Muscle of leg (tissue), 11 donors: ENCODE measurements around the gene SLC29A3. TPM values are rescaled to one million over a fixed set of nuclear protein-coding genes. Genes with fewer than 3 reads are reported as not detected.

Source experiments
- DNase-seq: peaks from one replicate; pipeline ENCODE4 v3.0.0; 2013
- H3K27ac ChIP-seq: one replicate; pipeline ENCODE4 v1.5.1; 2013; ENCODE audit warnings: mild to moderate bottlenecking, low read length, control low read depth
- H3K27me3 ChIP-seq: one replicate; pipeline ENCODE4 v1.6.1; 2013; ENCODE audit warnings: low read length; ENCODE audit not compliant: control insufficient read depth, insufficient read depth
- H3K36me3 ChIP-seq: one replicate; pipeline ENCODE4 v1.6.1; 2013; ENCODE audit warnings: low read length; ENCODE audit not compliant: control insufficient read depth, insufficient read depth
- H3K4me1 ChIP-seq: one replicate; pipeline ENCODE4 v1.6.1; 2013; ENCODE audit warnings: low read length; ENCODE audit not compliant: control insufficient read depth, insufficient read depth
- H3K4me3 ChIP-seq: one replicate; pipeline ENCODE4 v1.5.1; 2013; ENCODE audit warnings: low read length, control low read depth
- H3K9me3 ChIP-seq: replicated peaks from 2 replicates; pipeline ENCODE4 v1.6.1; 2013; ENCODE audit warnings: low read depth, low read length; ENCODE audit not compliant: control insufficient read depth
- WGBS: methylation state at CpG from one replicate; pipeline ENCODE4 v1.1.5; 2013; ENCODE audit warnings: missing lambda C conversion rate; ENCODE audit not compliant: insufficient coverage; 5-methylcytosine and 5-hydroxymethylcytosine counted together
- polyA plus RNA-seq, 8 donors: library from polyadenylated mRNA; unstranded; fragments of 120-200 nt; gene quantifications; one replicate each; pipeline versions ENCODE4 v1.2.1 to v1.2.3, GENCODE V29; 2013; ENCODE audit warnings: inconsistent platforms in 1 of 8, low replicate concordance in 1 of 8; ENCODE audit not compliant: insufficient read length in 8 of 8, insufficient read depth in 1 of 8
- total RNA-seq: library from RNA; stranded (reverse); fragments of 120-200 nt; gene quantifications from one replicate; pipeline ENCODE4 v1.2.4, GENCODE V29; 2013

SLC29A3 gene
- total and polyA plus RNA-seq, 9 donors: 1.7 to 5.4 (median 3.8) TPM

DNA sequence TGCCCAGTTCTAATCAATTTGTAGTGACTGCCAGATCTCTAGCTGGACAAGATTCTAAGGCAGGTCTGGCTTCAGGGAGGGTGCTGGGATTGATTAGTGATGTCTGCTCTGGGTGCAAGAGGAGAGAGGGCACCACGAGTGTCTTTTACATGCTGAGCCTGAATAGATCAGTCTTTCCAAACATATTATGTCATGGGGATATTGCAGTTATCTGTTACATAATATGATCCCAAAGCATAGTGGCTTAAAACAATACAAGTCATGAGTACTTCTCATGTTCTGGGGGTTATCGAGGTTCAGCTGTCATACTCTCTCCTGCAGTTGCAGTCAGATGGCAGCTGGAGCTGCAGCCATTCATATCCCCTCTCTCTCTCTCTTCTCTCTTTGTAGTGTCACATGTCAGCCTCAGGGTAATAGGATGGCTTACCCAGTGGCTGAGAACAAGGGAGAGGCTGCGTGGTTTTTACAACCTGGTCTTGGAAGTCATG lies 26.0 kb downstream of the SLC29A3 start:
- Histone ChIP-seq H3K27me3 (no peaks in the 10 kb centered on the region), H3K36me3 (peaks cover 2% of the 10 kb centered on the region), H3K4me3 (no peak overlapping the region), H3K9me3 (no peaks in the 10 kb centered on the region), H3K27ac (no peak overlapping the region), H3K4me1 (peaks cover 43% of the 10 kb centered on the region)
- peak; percentile 44 for DNase-seq
- 50% methylated on average over 1 of the region's 3 CpGs for WGBS

DNA sequence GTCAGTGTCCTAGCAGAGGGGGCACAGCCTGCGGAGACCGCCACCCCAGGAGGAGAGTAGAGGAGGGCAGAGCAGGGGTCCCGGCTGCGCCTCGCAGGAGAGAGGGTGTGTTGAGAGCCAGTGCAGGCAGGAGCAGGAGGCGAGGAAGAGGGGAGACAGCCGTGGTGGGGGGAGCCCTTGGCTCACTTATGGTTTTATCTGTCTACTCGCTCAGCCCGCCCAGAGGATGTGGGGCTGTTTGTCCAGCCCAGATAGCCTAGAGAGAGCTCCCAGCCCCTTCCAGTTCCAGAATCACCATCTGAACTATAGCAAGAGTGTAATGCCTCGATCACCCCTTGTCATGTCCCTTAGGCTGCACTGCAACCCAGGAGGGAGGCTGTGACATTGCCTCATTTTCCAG lies 26.6 kb downstream of the SLC29A3 start:
- 80% methylated on average over 9 of the region's 10 CpGs for WGBS

DNA sequence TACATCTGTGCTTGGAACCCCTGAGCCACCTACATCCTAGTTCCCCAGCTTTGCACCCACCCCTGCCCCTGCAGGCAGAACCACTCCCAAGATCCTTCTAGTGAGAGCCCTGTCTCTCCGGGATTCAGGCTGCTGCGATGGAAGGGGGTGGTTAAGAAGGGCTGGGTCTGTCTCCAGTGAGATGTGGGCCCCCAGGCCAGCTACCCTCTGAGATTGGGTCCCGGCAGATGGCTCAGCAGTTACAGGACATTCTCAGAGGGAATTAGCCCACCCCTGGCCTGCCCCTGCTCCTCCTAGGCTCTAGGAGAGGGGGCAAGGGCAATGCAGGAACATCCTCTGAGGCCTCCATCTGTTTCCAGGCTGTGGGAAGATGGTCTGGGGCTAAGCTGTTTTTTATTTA lies 27.7 kb downstream of the SLC29A3 start:
- Histone ChIP-seq H3K4me1 (peaks cover 41% of the 10 kb centered on the region), H3K36me3 (no peaks in the 10 kb centered on the region), H3K27me3 (no peaks in the 10 kb centered on the region), H3K27ac (no peak overlapping the region), H3K4me3 (no peak overlapping the region), H3K9me3 (no peaks in the 10 kb centered on the region)
- DNase-seq: no peak
- no CpG with 5 or more reads among the region's 3 CpGs for WGBS

More for the DNA sequence above, 26.6 kb downstream of the SLC29A3 start:
- H3K4me1 ChIP-seq: peaks cover 43% of the 10 kb centered on the region
- H3K9me3 ChIP-seq: no peaks in the 10 kb centered on the region
- no peaks in the 10 kb centered on the region for H3K36me3 ChIP-seq
- H3K27ac ChIP-seq: peak overlapping the region; percentile 29
- H3K4me3 ChIP-seq: no peak overlapping the region
- no peaks in the 10 kb centered on the region for H3K27me3 ChIP-seq
- DNase-seq: no peak

GRCh38 chr10:71347587-71348395 lies 28.7 kb downstream of the SLC29A3 start:
- WGBS: 62% methylated on average over 10 of the region's 14 CpGs
- peaks cover 35% of the 10 kb centered on the region for H3K4me1 ChIP-seq
- H3K36me3 ChIP-seq: no peaks in the 10 kb centered on the region
- H3K4me3 ChIP-seq: no peak overlapping the region
- no peak for DNase-seq
- no peak overlapping the region for H3K27ac ChIP-seq
- H3K27me3 ChIP-seq: no peaks in the 10 kb centered on the region
- H3K9me3 ChIP-seq: no peaks in the 10 kb centered on the region

GRCh38 chr10:71348850-71349249 lies 29.8 kb downstream of the SLC29A3 start:
- Histone ChIP-seq H3K4me1 (peaks cover 24% of the 10 kb centered on the region), H3K27me3 (no peaks in the 10 kb centered on the region), H3K36me3 (no peaks in the 10 kb centered on the region), H3K4me3 (no peak overlapping the region), H3K27ac (no peak overlapping the region), H3K9me3 (no peaks in the 10 kb centered on the region)
- no peak for DNase-seq
- WGBS: 100% methylated on average over 1 of the region's 1 CpG

DNA sequence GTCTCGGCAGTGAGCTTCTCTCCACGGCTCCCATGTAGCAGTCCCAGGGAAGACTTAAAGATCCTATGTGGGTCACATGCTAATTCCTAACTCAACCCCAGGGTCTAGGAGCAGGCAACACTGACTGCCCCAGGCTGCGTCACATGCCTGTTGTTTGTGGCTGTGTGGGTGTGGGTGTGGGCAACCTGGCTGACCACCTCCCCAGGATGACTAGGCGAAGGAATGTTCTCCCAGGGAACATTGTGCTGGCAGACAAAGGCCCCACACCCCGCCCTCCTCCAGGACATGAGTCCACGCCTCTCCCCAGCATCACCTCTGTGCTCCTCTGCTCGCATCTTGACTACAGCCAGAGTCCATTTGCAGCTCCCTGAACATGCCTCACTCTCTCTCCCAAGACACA lies 30.3 kb downstream of the SLC29A3 start:
- no peaks in the 10 kb centered on the region for H3K27me3 ChIP-seq
- WGBS: 87% methylated on average over 6 of the region's 7 CpGs
- no peaks in the 10 kb centered on the region for H3K9me3 ChIP-seq
- no peak for DNase-seq
- H3K36me3 ChIP-seq: no peaks in the 10 kb centered on the region
- no peak overlapping the region for H3K4me3 ChIP-seq
- H3K27ac ChIP-seq: no peak overlapping the region
- peaks cover 18% of the 10 kb centered on the region for H3K4me1 ChIP-seq

DNA sequence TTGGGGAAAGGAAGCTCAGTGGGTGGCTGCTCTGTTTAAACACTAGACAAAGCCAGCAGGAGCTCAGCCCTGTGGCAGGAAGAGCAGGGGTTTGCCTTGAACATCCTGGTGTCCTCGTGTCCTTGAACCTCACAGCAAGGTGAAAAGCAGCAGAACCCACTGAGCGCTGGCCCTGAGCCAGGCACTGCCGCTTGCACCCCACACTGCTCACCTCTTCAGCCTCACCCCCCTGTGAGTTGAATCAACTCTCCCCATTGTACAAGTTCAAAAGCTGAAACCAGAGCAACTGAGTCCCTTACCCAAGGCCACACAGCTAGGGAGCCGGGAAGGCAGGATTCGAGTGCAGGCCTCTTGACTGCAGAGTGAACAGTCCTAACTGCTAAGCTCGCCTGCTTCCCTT lies 32.0 kb downstream of the SLC29A3 start:
- 92% methylated on average over 6 of the region's 6 CpGs for WGBS
- H3K27ac ChIP-seq: no peak overlapping the region
- no peaks in the 10 kb centered on the region for H3K9me3 ChIP-seq
- peaks cover 6% of the 10 kb centered on the region for H3K4me1 ChIP-seq
- no peaks in the 10 kb centered on the region for H3K27me3 ChIP-seq
- H3K4me3 ChIP-seq: no peak overlapping the region
- no peaks in the 10 kb centered on the region for H3K36me3 ChIP-seq
- no peak for DNase-seq

- WGBS: 92% methylated on average over 11 of the region's 14 CpGs
- no peaks in the 10 kb centered on the region for H3K9me3 ChIP-seq
- H3K4me1 ChIP-seq: peaks cover 6% of the 10 kb centered on the region
- peaks cover 3% of the 10 kb centered on the region for H3K36me3 ChIP-seq
- H3K27me3 ChIP-seq: no peaks in the 10 kb centered on the region
- H3K4me3 ChIP-seq: no peak overlapping the region
- H3K27ac ChIP-seq: no peak overlapping the region
- DNase-seq: no peak
Measured at GRCh38 chr10:71351628-71352319, 32.7 kb downstream of the SLC29A3 start.

GRCh38 chr10:71353639-71354038 lies 34.6 kb downstream of the SLC29A3 start:
- DNase-seq: no peak
- no peak overlapping the region for H3K27ac ChIP-seq
- H3K27me3 ChIP-seq: no peaks in the 10 kb centered on the region
- H3K4me3 ChIP-seq: no peak overlapping the region
- WGBS: 64% methylated on average over 4 of the region's 9 CpGs
- H3K36me3 ChIP-seq: peaks cover 6% of the 10 kb centered on the region
- H3K9me3 ChIP-seq: no peaks in the 10 kb centered on the region
- H3K4me1 ChIP-seq: peaks cover 10% of the 10 kb centered on the region

DNA sequence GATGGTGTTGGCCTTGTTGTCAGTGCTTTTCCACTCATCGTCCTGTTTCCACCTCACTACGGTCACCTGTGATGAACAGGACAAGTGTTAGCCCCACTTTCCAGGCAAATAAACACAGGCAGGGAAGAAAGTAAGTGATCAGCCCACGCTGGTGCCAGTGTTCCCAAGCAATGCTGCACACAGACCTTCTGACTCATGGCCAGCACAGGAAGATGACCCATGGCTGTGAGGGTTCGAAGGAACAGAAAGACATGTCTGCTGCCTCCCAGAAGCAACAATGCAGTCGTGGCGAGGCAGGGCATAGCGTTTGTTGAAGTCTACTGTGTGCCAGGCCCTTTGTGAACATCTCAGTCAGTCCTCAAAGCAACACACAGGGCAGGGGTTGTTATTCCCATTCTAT lies 35.7 kb downstream of the SLC29A3 start:
- H3K4me1 ChIP-seq: peaks cover 12% of the 10 kb centered on the region
- no peaks in the 10 kb centered on the region for H3K9me3 ChIP-seq
- no peak overlapping the region for H3K27ac ChIP-seq
- no peak for DNase-seq
- H3K27me3 ChIP-seq: no peaks in the 10 kb centered on the region
- H3K36me3 ChIP-seq: peaks cover 6% of the 10 kb centered on the region
- H3K4me3 ChIP-seq: no peak overlapping the region
- 94% methylated on average over 6 of the region's 7 CpGs for WGBS
